ENCODE results near the gene TOGARAM2. TPM values are rescaled to one million over a fixed set of nuclear protein-coding genes. Genes with fewer than 3 reads are reported as not detected.

Gene TOGARAM2
- total and polyA plus RNA-seq, 2 of the 8 experiments (the other 6 are each of a cell fraction or from before 2014, with no cell fraction given), result 0.42 to 1.4 TPM

GRCh38 chr2:29063056-29063455, 82.0 kb downstream of the TOGARAM2 start:
- Histone ChIP-seq H3K9ac (replicated peaks in 1 of 4; ENCODE audit: extremely low read depth in 1 of 4, low read depth in 3 of 4, low read length in 3 of 4) (no peak overlapping the region), H4K5ac (ENCODE audit: insufficient read length, low read depth, low read length) (no peak overlapping the region), H2BK5ac (ENCODE audit: low read depth, low read length) (no peak overlapping the region), H2AK5ac (ENCODE audit: low read depth, low read length) (no peak overlapping the region), H3K14ac (ENCODE audit: insufficient read length) (no peak overlapping the region), H3K36me3 (ENCODE audit: control insufficient read depth in 2 of 4, insufficient read depth in 4 of 4, low read length in 3 of 4) (no peaks in the 10 kb centered on the region), H3K23ac (ENCODE audit: insufficient read length) (no peak overlapping the region), H3K79me2 (ENCODE audit: control insufficient read depth in 1 of 2, insufficient read depth in 2 of 2, low read length in 2 of 2) (no peaks in the 10 kb centered on the region), H4K8ac (ENCODE audit: extremely low read depth, insufficient read depth, low read length) (no peak overlapping the region), H3K79me1 (ENCODE audit: low read depth, low read length) (no peaks in the 10 kb centered on the region), H3K18ac (ENCODE audit: extremely low read depth, low read length) (no peak overlapping the region; the same call in 1 of the 2 replicates), H4K91ac (replicated peaks; ENCODE audit: insufficient read length, low read length) (no peak overlapping the region), H4K20me1 (replicated peaks in 1 of 2; ENCODE audit: control insufficient read depth in 1 of 2, insufficient read depth in 2 of 2, low read length in 2 of 2) (no peaks in the 10 kb centered on the region), H3K27me3 (replicated peaks in 1 of 4; ENCODE audit: control insufficient read depth in 3 of 4, extremely low read depth in 1 of 4, insufficient read depth in 3 of 4, low read length in 3 of 4) (no peaks in the 10 kb centered on the region), H3K4ac (replicated peaks; ENCODE audit: insufficient read length, low read depth, low read length) (no peak overlapping the region), H3K56ac (replicated peaks; ENCODE audit: insufficient read length, low read depth, low read length) (no peak overlapping the region), H2AFZ (ENCODE audit: low read length) (no peak overlapping the region), H3K9me3 (ENCODE audit: insufficient read depth in 2 of 2, low read depth in 1 of 2, low read length in 1 of 2) (no peaks in the 10 kb centered on the region), H3K4me1 (replicated peaks in 1 of 4; ENCODE audit: control insufficient read depth in 3 of 4, insufficient read depth in 4 of 4, low read length in 3 of 4) (peaks cover 1 to 13% (median 5%) of the 10 kb centered on the region in 4 experiments), H3K27ac (ENCODE audit: low read depth, low read length) (no peak overlapping the region), H3K23me2 (ENCODE audit: low read depth, low read length) (no peaks in the 10 kb centered on the region), H3K4me3 (ENCODE audit: extremely low read depth in 1 of 4, insufficient read depth in 2 of 4, low read depth in 3 of 4, low read length in 4 of 4) (no peak overlapping the region), H2BK12ac (ENCODE audit: low read depth, low read length) (no peak overlapping the region), H2BK120ac (replicated peaks; ENCODE audit: low read depth, low read length) (no peak overlapping the region), H2BK15ac (ENCODE audit: low read length) (no peak overlapping the region), H3K4me2 (ENCODE audit: insufficient read depth in 1 of 2, low read depth in 2 of 2, low read length in 2 of 2) (no peak overlapping the region), H2BK20ac (ENCODE audit: low read length) (no peak overlapping the region)
- no peak for FAIRE-seq
- no peak for DNase-seq (ENCODE audit: low read depth in 1 of 2, low spot score in 2 of 2)
- ChIA-PET POLR2A (ENCODE audit: partially characterized antibody) (no interaction called here), CTCF (ENCODE audit: partially characterized antibody) (interaction anchor here (1.2 to 1.4 kb wide), 3 partner anchors 9 to 21 kb away, joined by 4 to 5 read pairs (median 4); no protein-coding TSS in a partner anchor)
- WGBS, 2 experiments (ENCODE audit: extremely low coverage in 1 of 2, insufficient coverage in 1 of 2, insufficient read length in 1 of 2, insufficient replicate concordance in 2 of 2, low coverage in 1 of 2, low lambda C conversion rate in 2 of 2, missing lambda C conversion rate in 1 of 2), result 89% methylated on average over 6 of the region's 6 CpGs; no CpG with 5 or more reads in 1 of the 2 experiments
- TF ChIP-seq MAFK (IDR thresholded peaks at IDR 0.05; ENCODE audit: low read depth, low read length) (no peak), SIRT6 (IDR thresholded peaks at IDR 0.05; ENCODE audit: low read length) (no peak), SP4 (IDR thresholded peaks at IDR 0.05; ENCODE audit: low read length) (no peak), MAX (IDR thresholded peaks at IDR 0.05) (no peak), TCF12 (IDR thresholded peaks at IDR 0.05; ENCODE audit: low read depth, low read length) (no peak), HDAC6 (IDR thresholded peaks at IDR 0.05; ENCODE audit: low read depth, low read length) (no peak), SRF (IDR thresholded peaks at IDR 0.05; ENCODE audit: low read depth, low read length) (no peak), BCL11A (IDR thresholded peaks at IDR 0.05; ENCODE audit: low read depth in 2 of 2, low read length in 2 of 2) (no peak), NRF1 (IDR thresholded peaks at IDR 0.05; ENCODE audit: low read depth, low read length) (no peak), RXRA (IDR thresholded peaks at IDR 0.05; ENCODE audit: insufficient read depth, low read depth, low read length) (no peak), SP2 (IDR thresholded peaks at IDR 0.05; ENCODE audit: low read length) (no peak), CTBP2 (IDR thresholded peaks at IDR 0.05; ENCODE audit: borderline replicate concordance, insufficient read depth, insufficient read length, low read length) (no peak), POU5F1 (IDR thresholded peaks at IDR 0.05; ENCODE audit: low read depth, low read length) (no peak)

All from H1 (cell line).